GM08714 (cell line): ENCODE data around the gene METTL24.

Source experiments
- H3K4me3 ChIP-seq: fragments of 200-500 bp; sonication (Bioruptor generic); 2 replicates; pipeline ENCODE4 v1.5.1; 2014; ENCODE audit warnings: mild to moderate bottlenecking, low read length, inconsistent platforms
- ZNF274 ChIP-seq: IDR thresholded peaks from 2 replicates; pipeline ENCODE4 v1.6.1; 2012; ENCODE audit warnings: mild to moderate bottlenecking, low read depth, low read length

The METTL24 gene

DNA sequence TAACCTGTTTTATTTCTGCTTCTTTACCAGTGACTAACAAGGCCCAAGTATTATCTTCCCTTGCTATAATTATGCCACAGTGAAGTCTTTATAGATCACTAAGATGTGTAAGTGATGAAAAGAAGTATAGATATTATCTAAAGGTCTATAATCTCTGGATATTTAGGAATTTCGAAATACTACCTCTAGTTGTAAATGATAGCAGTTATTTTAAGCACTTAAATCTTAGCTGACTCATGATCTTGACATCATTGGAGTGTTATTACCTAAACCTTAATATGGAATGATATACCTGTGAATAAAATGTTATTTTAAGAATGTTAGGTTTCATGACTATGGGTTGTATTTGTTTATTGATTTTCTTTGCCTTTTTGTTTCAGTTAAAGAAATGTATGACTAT is 146.4 kb downstream of the METTL24 start:
- no peak for TF ChIP-seq ZNF274
- no peak overlapping the region for H3K4me3 ChIP-seq

DNA sequence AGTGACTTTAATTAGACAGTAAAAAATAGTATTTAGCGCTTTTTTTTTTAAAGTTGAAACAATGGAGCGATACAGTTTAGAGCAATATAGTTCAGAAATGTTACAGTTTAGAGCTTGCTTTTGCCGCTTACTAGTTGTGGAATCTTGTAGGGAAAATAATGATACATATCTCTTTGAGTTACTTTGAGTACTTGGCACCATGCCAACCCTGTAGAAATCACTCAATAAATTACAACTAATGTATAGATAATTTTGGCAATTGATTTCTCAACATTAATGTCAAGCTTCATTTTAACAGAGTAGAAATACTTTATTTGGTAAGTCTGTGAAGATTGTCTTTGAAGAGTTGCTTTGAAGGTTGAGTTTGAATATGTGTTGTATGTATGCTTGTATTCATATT is 150.5 kb downstream of the METTL24 start:
- no peak for TF ChIP-seq ZNF274
- H3K4me3 ChIP-seq, result no peak overlapping the region

DNA sequence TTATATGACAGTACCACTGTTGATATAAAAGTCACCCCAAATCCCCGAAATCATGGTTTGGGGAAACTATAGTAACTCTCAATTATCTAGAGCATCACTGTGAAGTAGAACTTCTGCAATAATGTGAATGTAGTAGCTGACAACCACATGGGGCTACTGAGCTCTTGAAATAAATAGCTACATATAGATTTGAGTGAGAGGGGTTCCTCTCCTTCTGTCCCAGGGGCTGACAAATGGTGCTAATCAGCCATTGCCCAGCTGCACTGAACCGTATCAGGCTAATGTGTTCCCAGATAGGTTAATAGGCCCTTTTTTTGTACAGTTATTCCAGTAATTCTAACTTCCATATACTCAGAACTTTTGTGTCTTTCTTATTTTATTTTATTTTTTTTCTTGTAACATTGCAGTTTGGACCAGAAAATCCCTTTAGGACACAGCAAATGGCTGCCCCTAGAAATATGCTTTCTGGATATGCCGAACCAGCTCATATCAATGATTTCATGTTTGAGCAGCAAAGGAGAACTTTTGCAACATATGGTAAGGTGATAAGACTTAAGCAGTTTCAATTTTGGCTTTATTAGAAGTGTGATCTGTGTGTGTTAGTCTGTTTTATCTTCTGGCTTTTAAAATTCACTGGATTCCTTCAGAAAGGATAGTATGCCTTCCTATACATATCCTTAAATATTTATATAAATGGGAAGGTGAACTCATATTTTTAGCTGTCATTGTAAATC is 156.8 kb downstream of the METTL24 start:
- no peak overlapping the region for H3K4me3 ChIP-seq
- no peak for TF ChIP-seq ZNF274

DNA sequence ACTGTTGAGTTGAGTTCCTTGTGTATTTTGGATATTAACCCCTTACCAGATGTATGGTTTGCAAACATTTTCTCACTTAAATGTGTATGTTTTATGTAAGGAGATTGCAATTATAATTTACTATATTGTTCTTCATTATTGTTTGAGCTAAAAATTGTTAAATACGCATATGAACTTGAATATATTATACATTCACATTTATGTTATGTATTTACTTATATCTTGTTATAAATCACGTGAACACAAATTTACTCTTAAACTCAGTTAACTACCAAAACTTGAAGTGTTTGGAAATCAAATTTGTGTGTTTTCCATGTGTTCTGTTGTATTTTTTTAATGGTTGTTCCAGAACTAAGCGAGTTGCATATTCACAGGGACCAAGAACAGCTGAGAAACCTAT is 159.6 kb downstream of the METTL24 start:
- no peak for TF ChIP-seq ZNF274
- H3K4me3 ChIP-seq, result no peak overlapping the region

DNA sequence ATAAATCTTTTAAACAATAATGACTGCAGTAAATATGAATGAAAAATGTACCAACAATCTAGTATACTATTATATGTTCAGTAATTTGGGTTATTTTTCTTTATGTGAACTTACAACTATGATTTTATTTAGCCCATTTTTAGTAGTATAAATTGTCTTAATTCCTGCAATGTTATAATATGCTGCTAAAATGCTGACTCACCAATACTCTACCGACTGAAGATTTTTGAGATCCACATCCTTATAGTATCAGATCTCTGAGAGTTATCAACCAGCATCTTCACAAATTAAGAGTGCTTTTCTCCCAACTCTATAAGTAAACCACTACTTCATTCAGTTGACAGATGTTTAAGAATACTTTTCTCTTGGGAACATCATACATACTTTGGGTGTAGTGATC is 161.3 kb downstream of the METTL24 start:
- no peak overlapping the region for H3K4me3 ChIP-seq
- TF ChIP-seq ZNF274, result no peak

DNA sequence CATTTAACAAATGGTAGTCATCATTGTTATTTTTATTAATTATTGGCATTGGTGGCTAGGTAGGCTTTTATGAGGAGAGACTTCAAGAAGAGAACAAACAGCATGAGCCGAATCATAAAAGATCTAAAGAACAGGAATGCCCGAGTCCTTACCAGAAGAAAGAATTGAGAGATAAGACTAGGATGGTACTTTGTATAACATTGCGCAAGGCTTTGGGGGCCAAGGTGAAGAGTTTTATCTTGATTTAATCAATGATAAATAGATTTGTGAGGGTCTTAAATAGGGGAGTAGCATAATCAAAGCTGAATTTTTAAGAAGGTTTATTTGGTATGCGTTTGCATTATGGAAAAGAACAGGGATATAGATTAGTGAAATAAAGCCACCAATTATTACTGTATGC is 162.5 kb downstream of the METTL24 start:
- no peak overlapping the region for H3K4me3 ChIP-seq
- TF ChIP-seq ZNF274, result no peak
